ENCODE data around the gene PIP5K1C. TPM values are rescaled to one million over a fixed set of nuclear protein-coding genes. Genes with fewer than 3 reads are reported as not detected.

The PIP5K1C gene
- total RNA-seq, 1 donor from 2014 or later, result 15.4 TPM

GRCh38 chr19:3611841-3612240 is 88.4 kb downstream of the PIP5K1C start:
- DNase-seq (ENCODE audit: low read depth, low spot score), result no peak

GRCh38 chr19:3610745-3611717 is 89.2 kb downstream of the PIP5K1C start:
- no peak for DNase-seq (ENCODE audit: low read depth, low spot score)

- no peak for DNase-seq (ENCODE audit: low read depth, low spot score)
Observed at GRCh38 chr19:3609779-3610719, 90.2 kb downstream of the PIP5K1C start.

GRCh38 chr19:3608750-3609322 is 91.4 kb downstream of the PIP5K1C start:
- DNase-seq (ENCODE audit: low read depth, low spot score), result no peak

GRCh38 chr19:3608079-3608641 is 92.1 kb downstream of the PIP5K1C start:
- no peak for DNase-seq (ENCODE audit: low read depth, low spot score)

- DNase-seq (ENCODE audit: low read depth, low spot score), result no peak
Observed at GRCh38 chr19:3607303-3608078, 92.8 kb downstream of the PIP5K1C start.

- no peak for DNase-seq (ENCODE audit: low read depth, low spot score)
Observed at GRCh38 chr19:3606690-3607289, 93.5 kb downstream of the PIP5K1C start, which contains the start of gene TBXA2R. TBXA2R (minus strand) TSS chr19:3606875; CDS start chr19:3600634, 6,241 bp downstream.

GRCh38 chr19:3606174-3606689 is 94.0 kb downstream of the PIP5K1C start:
- no peak for DNase-seq (ENCODE audit: low read depth, low spot score)

GRCh38 chr19:3605770-3606169 is 94.5 kb downstream of the PIP5K1C start:
- no peak for DNase-seq (ENCODE audit: low read depth, low spot score)

- no peak for DNase-seq (ENCODE audit: low read depth, low spot score)
Observed at GRCh38 chr19:3605361-3605760, 94.9 kb downstream of the PIP5K1C start.

GRCh38 chr19:3604987-3605343 is 95.3 kb downstream of the PIP5K1C start:
- DNase-seq (ENCODE audit: low read depth, low spot score), result no peak

GRCh38 chr19:3604227-3604986 is 95.9 kb downstream of the PIP5K1C start:
- DNase-seq (ENCODE audit: low read depth, low spot score), result no peak

GRCh38 chr19:3603121-3603811 is 97.0 kb downstream of the PIP5K1C start:
- DNase-seq (ENCODE audit: low read depth, low spot score), result no peak

GRCh38 chr19:3601021-3601420 is 99.2 kb downstream of the PIP5K1C start:
- no peak for DNase-seq (ENCODE audit: low read depth, low spot score)

GRCh38 chr19:3599776-3600187 is 100.5 kb downstream of the PIP5K1C start:
- no peak for DNase-seq (ENCODE audit: low read depth, low spot score)

GRCh38 chr19:3595521-3596061 is 104.7 kb downstream of the PIP5K1C start:
- no peak for DNase-seq (ENCODE audit: low read depth, low spot score)

GRCh38 chr19:3593156-3593555 is 107.1 kb downstream of the PIP5K1C start:
- DNase-seq (ENCODE audit: low read depth, low spot score), result no peak
